ENCODE measurements around the gene SSBP4.
"Not testable (repeated sequence)": the region's sequence is repeated elsewhere in the genome, so short reads cannot be mapped to it uniquely, and the experiment has no call there.

Gene SSBP4

GRCh38 chr19:18419195-18419698 lies at the start of gene SSBP4:
Gene SSBP4 (plus strand): TSS chr19:18419398. CDS start chr19:18419649, 251 bp downstream.
- DNase-seq (ENCODE audit: low spot score) = peak; percentile 88

DNA sequence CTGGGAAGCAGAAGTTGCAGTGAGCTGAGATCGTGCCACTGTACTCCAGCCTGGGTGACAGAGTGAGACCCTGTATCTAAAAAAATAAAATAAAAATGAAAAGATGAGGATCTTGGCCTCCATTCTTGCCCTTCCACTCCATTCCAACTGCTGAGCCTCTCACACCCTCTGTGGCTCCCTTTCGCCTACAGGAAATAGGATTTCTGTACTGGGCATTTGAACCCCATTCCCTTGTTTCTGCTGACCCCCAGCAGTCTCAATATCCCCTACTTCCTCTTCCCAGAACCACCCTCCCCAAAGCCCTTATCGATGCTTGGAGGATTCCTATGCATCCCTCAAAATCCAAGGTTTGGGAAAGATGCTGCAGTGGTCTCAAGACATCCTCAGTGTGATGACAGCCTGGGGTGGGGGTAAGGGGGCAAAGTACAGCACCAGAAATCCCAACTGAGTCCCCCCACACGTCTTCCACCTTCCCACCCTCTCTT lies 45.7 kb upstream of the SSBP4 start:
- no peak for DNase-seq (ENCODE audit: low spot score)

GRCh38 chr19:18373892-18374629 lies 45.1 kb upstream of the SSBP4 start:
- DNase-seq (ENCODE audit: low spot score) = peak; percentile 57

DNA sequence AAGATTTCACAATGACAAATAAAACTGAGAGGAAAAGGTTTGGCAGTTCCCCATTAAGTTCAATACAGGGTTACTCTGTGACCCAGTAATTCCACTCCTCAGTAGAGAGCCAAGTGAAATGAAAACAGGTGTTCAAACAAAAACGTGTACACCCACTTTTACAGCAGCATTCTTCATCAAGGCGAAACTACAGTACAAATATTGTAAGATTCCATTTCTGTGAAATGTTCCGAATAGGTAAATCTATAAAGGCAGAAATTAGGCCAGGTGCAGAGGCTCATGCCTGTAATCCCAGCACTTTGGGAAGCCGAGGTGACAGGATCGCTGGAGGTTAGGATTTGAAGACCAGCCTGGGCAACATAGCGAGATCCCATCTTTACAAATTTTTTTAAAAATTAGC lies 42.2 kb upstream of the SSBP4 start:
- DNase-seq (ENCODE audit: low spot score) = no peak

DNA sequence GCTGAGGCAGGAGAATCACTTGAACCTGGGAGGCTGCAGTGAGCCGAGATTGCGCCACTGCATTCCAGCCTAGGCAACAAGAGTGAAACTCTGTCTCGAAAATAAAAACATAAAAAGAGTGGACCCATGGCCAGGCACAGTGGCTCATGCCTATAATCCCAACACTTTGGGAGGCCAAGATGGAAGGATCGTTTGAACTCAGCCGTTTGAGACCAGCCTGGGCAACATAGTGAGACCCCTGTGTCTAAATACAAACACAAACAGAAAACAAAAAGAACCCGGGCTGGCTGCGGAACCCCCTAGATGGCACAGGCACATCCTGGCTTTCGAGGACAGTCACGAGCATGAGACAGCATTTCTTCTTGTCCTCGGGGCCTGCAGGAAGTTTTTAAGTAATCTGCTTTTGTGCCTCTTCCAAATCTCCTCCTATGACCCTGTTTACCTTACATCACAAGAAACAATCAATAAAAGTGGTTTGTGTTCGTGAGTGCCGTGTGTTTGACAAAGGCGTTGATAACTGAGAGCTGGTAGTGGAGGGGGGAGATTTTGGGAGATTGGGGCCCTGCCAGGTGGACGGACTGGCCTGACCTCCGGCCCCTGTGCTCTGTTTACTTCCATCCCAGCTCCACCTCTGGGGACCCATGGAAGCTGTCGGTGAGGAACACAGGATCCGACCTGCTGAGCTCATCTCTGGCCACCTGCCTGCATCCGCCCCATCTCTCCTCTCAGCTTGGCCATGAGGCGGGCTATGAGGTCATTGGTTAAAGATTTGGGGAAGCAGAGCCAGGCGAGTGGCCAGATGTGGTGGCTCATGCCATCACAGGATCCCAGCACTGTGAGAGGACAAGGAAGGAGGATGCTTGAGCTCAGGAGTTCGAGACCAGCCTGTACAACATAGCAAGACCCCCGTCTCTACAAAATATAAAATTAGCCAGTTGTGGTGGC lies 39.1 kb upstream of the SSBP4 start:
- DNase-seq (ENCODE audit: low spot score) = no peak

- no peak for DNase-seq (ENCODE audit: low spot score)
Measured at GRCh38 chr19:18380843-18381242, 38.4 kb upstream of the SSBP4 start.

DNA sequence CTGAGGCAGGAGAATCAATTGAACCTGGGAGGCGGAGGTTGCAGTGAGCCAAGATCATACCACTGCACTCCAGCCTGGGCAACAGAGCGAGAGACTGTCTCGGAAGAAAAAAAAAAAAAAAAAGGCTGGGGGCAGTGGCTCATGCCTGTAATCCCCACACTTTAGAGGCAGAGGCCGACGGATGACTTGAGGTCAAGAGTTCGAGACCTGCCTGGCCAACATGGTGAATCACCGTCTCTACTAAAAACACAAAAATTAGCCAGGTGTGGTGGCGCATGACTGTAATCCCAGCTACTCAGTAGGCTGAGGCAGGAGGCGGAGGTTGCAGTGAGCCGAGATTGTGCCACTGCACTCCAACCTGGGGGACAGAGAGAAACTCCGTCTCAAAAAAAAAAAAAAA lies 35.6 kb upstream of the SSBP4 start:
- DNase-seq (ENCODE audit: low spot score) = not testable (repeated sequence)

- no peak for DNase-seq (ENCODE audit: low spot score)
Measured at GRCh38 chr19:18384775-18385174, 34.4 kb upstream of the SSBP4 start.

DNA sequence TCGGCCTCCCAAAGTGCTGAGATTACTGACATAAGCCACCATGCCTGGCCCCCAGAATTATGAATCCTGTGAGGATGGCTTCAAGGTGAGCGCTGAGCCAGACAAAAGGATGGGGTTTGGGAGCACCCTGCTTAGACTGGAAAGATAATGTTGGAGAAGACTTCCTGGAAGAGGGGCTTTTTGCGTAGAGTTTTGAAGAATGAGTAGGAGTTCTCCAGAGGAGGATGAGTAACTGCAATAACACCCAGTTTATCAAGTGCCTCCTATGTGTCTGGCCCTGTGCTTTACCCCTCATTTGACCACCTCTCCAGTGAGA lies 33.9 kb upstream of the SSBP4 start:
- DNase-seq (ENCODE audit: low spot score) = no peak

DNA sequence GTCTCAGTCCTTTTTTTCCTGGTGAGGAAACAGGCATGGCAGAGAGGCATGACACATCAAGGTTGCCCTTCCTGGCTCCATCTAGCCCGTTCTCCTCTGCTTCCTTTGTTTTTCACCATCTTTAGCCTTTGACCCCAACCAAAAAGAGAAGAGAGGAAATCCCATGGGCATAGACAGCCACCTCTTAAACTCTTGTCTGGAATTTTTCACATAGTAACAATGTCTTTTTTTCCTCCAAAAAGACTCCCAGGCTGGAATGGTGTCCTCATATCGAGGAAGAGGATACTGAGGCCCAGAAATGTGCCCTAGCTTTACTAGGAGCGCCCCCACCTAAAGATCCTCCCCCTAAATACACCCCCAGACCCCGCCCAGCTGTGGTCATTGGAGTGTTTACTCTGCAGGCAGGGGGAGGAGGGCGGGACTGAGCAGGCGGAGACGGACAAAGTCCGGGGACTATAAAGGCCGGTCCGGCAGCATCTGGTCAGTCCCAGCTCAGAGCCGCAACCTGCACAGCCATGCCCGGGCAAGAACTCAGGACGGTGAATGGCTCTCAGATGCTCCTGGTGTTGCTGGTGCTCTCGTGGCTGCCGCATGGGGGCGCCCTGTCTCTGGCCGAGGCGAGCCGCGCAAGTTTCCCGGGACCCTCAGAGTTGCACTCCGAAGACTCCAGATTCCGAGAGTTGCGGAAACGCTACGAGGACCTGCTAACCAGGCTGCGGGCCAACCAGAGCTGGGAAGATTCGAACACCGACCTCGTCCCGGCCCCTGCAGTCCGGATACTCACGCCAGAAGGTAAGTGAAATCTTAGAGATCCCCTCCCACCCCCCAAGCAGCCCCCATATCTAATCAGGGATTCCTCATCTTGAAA lies 33.3 kb upstream of the SSBP4 start, which contains the start of gene GDF15:
TSS of gene GDF15 (plus strand) at position 484 of the 868 bp plus-strand sequence. CDS start at position 516, 32 bp downstream.
- peak; percentile 42 for DNase-seq (ENCODE audit: low spot score)

- no peak for DNase-seq (ENCODE audit: low spot score)
Measured at GRCh38 chr19:18386543-18387271, 32.5 kb upstream of the SSBP4 start.

DNA sequence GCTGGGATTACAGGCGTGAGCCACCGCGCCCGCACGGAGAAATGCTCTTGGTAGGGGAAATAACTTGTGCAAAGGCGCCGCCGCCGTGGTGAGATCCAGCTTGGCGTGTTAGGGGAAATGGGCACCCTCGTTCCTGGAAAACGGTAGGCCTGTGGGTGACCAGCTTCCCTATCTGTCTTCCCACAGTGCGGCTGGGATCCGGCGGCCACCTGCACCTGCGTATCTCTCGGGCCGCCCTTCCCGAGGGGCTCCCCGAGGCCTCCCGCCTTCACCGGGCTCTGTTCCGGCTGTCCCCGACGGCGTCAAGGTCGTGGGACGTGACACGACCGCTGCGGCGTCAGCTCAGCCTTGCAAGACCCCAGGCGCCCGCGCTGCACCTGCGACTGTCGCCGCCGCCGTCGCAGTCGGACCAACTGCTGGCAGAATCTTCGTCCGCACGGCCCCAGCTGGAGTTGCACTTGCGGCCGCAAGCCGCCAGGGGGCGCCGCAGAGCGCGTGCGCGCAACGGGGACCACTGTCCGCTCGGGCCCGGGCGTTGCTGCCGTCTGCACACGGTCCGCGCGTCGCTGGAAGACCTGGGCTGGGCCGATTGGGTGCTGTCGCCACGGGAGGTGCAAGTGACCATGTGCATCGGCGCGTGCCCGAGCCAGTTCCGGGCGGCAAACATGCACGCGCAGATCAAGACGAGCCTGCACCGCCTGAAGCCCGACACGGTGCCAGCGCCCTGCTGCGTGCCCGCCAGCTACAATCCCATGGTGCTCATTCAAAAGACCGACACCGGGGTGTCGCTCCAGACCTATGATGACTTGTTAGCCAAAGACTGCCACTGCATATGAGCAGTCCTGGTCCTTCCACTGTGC lies 30.9 kb upstream of the SSBP4 start:
- peak; percentile 92 for DNase-seq (ENCODE audit: low spot score)

DNA sequence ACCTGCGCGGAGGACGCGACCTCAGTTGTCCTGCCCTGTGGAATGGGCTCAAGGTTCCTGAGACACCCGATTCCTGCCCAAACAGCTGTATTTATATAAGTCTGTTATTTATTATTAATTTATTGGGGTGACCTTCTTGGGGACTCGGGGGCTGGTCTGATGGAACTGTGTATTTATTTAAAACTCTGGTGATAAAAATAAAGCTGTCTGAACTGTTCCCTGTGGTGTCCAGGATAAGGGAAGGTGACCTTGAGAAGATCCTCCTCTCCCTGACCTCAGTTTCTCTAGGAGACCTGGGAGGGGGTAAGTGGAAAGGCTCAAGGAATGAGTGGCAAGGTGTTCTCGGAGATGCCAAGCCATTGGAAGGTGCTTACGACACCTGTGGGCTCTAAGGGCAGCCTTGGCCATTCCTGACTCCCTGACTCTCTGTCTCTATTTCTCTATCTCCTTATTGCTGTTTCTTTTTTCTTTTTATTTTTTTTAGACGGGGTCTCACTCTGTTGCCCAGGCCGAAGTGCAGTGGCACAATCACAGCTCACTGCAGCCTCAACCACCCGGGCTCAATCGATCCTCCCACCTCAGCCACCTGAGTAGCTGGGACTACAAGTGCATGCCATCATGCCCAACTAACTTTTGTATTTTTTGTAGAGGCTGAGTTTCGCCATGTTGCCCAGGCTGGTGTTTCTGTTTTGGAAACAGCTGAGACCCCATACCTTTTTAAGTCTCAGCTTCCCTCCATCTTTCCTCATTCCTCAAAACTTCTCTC lies 30.1 kb upstream of the SSBP4 start:
- no peak for DNase-seq (ENCODE audit: low spot score)

DNA sequence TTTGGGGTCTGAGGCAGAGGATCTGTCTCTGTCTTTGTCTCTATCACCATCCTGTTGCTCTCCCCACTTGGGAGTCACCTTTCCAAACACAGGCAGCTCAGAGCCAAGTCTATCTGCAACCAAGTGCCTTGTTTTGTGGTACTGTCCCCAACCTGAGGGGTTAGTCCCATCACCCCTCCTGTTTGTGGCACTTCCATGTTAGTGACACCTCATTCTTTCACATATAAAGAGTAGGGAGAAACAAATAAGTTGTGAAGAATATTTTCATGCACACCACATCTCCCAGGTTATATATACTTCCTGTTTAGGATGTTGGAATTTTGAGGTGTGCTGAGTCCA lies 29.5 kb upstream of the SSBP4 start:
- no peak for DNase-seq (ENCODE audit: low spot score)

DNA sequence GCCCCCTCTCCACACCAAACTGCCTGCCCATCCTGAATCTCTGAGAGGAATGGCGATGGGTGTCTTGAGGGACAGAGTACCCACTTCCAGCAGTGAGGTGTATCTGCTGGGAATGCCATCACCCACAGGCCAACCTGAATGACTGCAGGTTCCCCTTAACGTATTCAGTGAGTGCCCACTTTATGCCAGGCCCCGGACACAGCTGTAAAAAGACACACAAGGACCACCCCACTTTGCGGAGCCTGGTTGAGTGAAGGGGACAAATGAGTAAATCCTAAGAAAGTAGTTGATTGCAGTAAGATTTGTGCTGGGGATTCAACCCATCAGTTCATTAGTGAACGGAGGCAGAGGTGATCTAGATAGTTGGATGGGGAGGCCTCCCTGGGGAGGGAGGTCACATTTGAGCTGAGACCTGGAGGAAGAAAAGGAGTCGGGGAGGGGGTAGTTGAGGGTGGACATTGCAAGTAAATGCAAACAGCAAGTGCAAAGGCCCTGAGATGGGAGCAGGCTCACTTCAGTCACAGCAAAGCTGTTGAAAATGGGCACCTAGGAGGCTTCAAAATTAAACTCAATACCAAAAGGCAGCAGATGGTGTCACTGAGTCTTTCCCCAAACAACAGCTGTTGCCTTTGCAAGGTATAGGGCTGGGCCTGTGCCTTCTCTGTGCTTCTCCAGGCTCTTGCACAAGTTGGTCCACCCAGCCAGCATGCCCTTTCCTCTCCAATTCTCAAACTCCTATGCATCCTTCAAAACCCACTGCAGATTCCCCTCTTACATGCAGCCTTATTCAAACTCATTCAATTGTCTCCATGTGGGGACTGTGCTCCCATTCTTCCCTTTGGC lies 28.9 kb upstream of the SSBP4 start:
- DNase-seq (ENCODE audit: low spot score) = peak; percentile 46

- no peak for DNase-seq (ENCODE audit: low spot score)
Measured at GRCh38 chr19:18391509-18392075, 27.6 kb upstream of the SSBP4 start.

DNA sequence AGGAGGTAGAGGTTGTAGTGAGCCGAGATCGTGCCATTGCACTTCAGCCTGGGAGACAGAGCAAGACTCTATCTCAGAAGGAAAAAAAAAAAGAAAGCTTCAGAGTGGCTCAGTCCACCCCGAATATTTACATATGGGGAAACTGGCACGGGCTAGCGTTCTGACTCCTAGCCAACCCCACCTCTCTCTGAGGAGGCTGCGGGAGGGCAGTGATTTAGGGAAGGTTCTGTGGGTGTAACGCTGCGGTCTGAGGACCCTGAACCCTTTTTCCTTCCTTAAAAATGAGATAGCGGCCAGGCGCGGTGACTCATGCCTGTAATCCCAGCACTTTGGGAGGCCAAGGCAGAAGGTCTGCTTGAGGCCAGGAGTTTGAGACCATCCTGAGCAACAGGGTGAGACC lies 26.8 kb upstream of the SSBP4 start:
- no peak for DNase-seq (ENCODE audit: low spot score)

DNA sequence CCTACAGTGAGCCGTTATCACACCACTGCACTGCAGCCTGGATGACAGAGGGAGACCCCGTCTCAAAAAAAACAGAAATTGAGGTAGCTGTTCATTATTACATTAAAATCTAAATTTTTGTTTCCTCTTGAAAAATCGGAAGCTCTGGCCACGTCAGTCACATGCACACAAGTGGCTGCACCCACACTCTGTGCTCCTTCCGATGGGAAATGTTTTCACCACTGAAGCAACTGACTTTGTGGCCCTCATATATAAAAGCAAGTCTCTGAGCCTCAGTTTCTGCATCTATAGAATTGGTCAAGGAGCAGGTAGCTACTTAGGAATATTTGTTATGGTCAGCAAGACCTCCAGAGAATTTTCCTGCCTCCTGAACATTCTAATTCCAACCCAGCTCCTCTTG lies 26.3 kb upstream of the SSBP4 start:
- DNase-seq (ENCODE audit: low spot score) = no peak
